ENCODE data around the gene MARS1. TPM values are rescaled to one million over a fixed set of nuclear protein-coding genes. Genes with fewer than 3 reads are reported as not detected.
"Not testable (repeated sequence)": the region's sequence is repeated elsewhere in the genome, so short reads cannot be mapped to it uniquely, and the experiment has no call there.

The MARS1 gene
- total RNA-seq, 2 donors from 2014 or later, result 254 to 263 TPM

DNA sequence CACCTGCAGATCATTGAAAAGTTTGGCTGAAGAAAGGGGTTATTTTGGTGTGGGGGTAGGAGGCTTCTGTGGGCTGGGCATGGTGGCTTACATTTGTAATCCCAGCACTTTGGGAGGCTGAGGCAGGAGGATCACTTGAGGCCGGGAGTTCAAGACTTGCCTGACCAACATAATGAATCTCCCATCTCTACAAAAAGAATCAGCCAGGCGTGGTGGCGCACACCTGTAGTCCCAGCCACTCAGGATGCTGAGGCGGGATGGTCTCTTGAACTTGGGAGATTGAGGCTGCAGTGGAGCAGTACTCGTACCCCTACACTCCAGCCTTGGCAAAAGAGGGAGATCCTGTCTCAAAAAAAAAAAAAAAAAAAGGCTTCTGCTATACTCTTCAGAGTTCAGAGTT lies 25.4 kb downstream of the MARS1 start:
- H3K4me3 Mint-ChIP-seq, result no peak overlapping the region

GRCh38 chr12:57513677-57514076 lies 25.8 kb downstream of the MARS1 start:
- H3K27ac ChIP-seq (ENCODE audit: low read depth, low read length); H3K9me3 ChIP-seq (ENCODE audit: control insufficient read depth, low read length); H3K27ac Mint-ChIP-seq; DNase-seq; H3K4me3 Mint-ChIP-seq; H3K9me3 Mint-ChIP-seq; H3K27me3 ChIP-seq (ENCODE audit: control insufficient read depth, insufficient read depth, low read length, poor library complexity, severe bottlenecking); H3K9ac ChIP-seq (ENCODE audit: extremely low read depth, low read length, poor library complexity, severe bottlenecking); H3K27me3 Mint-ChIP-seq (ENCODE audit: insufficient read depth); H3K4me3 ChIP-seq (ENCODE audit: low read length): not testable (repeated sequence)
- peaks cover 29% of the 10 kb centered on the region for H3K4me1 Mint-ChIP-seq
- peaks cover 87% of the 10 kb centered on the region for H3K36me3 Mint-ChIP-seq (ENCODE audit: low read depth)
- Histone ChIP-seq H3K4me1 (ENCODE audit: control insufficient read depth, insufficient read depth, low read length) (peaks cover 10% of the 10 kb centered on the region), H3K36me3 (ENCODE audit: control insufficient read depth, insufficient read depth, low read length) (peaks cover 95% of the 10 kb centered on the region)
- 97 to 98% methylated on average over 5 to 6 of the region's 6 CpGs for WGBS, 2 experiments (ENCODE audit: insufficient coverage in 1 of 2, insufficient read length in 1 of 2)

More for the DNA sequence above, 25.4 kb downstream of the MARS1 start:
- no peak overlapping the region for H3K9ac ChIP-seq (ENCODE audit: extremely low read depth, low read length, poor library complexity, severe bottlenecking)
- peaks cover 10% of the 10 kb centered on the region for H3K4me1 ChIP-seq (ENCODE audit: control insufficient read depth, insufficient read depth, low read length)
- Mint-ChIP-seq H3K27me3 (ENCODE audit: insufficient read depth) (no peaks in the 10 kb centered on the region), H3K9me3 (peaks cover 12% of the 10 kb centered on the region), H3K27ac (no peak overlapping the region), H3K36me3 (ENCODE audit: low read depth) (peaks cover 88% of the 10 kb centered on the region), H3K4me1 (peaks cover 26% of the 10 kb centered on the region)
- TF ChIP-seq, protein P1, sequence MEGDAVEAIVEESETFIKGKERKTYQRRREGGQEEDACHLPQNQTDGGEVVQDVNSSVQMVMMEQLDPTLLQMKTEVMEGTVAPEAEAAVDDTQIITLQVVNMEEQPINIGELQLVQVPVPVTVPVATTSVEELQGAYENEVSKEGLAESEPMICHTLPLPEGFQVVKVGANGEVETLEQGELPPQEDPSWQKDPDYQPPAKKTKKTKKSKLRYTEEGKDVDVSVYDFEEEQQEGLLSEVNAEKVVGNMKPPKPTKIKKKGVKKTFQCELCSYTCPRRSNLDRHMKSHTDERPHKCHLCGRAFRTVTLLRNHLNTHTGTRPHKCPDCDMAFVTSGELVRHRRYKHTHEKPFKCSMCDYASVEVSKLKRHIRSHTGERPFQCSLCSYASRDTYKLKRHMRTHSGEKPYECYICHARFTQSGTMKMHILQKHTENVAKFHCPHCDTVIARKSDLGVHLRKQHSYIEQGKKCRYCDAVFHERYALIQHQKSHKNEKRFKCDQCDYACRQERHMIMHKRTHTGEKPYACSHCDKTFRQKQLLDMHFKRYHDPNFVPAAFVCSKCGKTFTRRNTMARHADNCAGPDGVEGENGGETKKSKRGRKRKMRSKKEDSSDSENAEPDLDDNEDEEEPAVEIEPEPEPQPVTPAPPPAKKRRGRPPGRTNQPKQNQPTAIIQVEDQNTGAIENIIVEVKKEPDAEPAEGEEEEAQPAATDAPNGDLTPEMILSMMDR (conservative IDR thresholded peaks at IDR 0.05), result no peak
- 96 to 100% methylated on average over 4 to 5 of the region's 5 CpGs for WGBS, 2 experiments (ENCODE audit: insufficient coverage in 1 of 2, insufficient read length in 1 of 2)
- no peak overlapping the region for H3K27ac ChIP-seq (ENCODE audit: low read depth, low read length)
- H3K4me3 ChIP-seq (ENCODE audit: low read length), result no peak overlapping the region
- peaks cover 94% of the 10 kb centered on the region for H3K36me3 ChIP-seq (ENCODE audit: control insufficient read depth, insufficient read depth, low read length)
- H3K9me3 ChIP-seq (ENCODE audit: control insufficient read depth, low read length), result no peaks in the 10 kb centered on the region
- H3K27me3 ChIP-seq (ENCODE audit: control insufficient read depth, insufficient read depth, low read length, poor library complexity, severe bottlenecking), result no peaks in the 10 kb centered on the region
- DNase-seq, result no peak

DNA sequence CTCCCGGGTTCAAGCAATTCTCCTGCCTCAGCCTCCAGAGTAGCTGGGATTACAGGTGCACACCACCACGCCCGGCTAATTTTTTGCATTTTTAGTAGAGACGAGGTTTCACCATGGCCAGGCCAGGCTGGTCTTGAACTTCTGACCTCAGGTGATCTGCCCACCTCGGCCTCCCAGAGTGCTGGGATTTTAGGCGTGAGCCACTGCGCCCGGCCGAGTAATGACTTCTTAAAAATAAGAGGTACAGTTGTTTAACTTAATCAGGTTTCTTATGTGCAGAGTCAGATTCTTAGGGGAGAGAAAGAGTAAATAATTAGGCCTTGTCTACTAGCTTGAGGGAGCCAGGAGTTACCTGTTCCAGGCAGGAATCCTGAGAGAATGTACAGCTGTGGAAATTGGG lies 26.4 kb downstream of the MARS1 start:
- not testable (repeated sequence) for H3K27me3 ChIP-seq (ENCODE audit: control insufficient read depth, insufficient read depth, low read length, poor library complexity, severe bottlenecking); H3K9ac ChIP-seq (ENCODE audit: extremely low read depth, low read length, poor library complexity, severe bottlenecking); H3K4me3 ChIP-seq (ENCODE audit: low read length); H3K9me3 ChIP-seq (ENCODE audit: control insufficient read depth, low read length); H3K27ac ChIP-seq (ENCODE audit: low read depth, low read length); DNase-seq; H3K4me3 Mint-ChIP-seq; H3K27me3 Mint-ChIP-seq (ENCODE audit: insufficient read depth); H3K9me3 Mint-ChIP-seq
- Mint-ChIP-seq H3K27ac (peak overlapping the region; percentile 9), H3K36me3 (ENCODE audit: low read depth) (peaks cover 85% of the 10 kb centered on the region), H3K4me1 (peaks cover 34% of the 10 kb centered on the region)
- peaks cover 10% of the 10 kb centered on the region for H3K4me1 ChIP-seq (ENCODE audit: control insufficient read depth, insufficient read depth, low read length)
- H3K36me3 ChIP-seq (ENCODE audit: control insufficient read depth, insufficient read depth, low read length), result peaks cover 94% of the 10 kb centered on the region
- WGBS, 2 experiments (ENCODE audit: insufficient coverage in 1 of 2, insufficient read length in 1 of 2), result 96 to 97% methylated on average over 4 to 9 of the region's 9 CpGs

DNA sequence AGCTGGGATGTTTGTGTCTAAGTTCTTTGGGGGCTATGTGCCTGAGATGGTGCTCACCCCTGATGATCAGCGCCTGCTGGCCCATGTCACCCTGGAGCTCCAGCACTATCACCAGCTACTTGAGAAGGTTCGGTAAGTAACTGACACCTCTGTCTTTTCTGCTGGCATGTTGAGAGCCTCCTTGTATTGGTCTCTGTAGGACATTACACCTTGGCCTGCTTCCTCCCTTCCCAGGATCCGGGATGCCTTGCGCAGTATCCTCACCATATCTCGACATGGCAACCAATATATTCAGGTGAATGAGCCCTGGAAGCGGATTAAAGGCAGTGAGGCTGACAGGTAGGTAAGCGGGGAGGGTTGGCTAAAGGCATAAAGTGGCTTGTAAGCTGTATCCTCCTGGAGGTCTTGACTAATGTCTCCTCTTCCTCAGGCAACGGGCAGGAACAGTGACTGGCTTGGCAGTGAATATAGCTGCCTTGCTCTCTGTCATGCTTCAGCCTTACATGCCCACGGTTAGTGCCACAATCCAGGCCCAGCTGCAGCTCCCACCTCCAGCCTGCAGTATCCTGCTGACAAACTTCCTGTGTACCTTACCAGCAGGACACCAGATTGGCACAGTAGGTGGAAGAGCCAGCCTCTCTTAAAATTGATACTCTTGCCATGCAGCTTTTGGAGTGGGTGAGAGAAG lies 27.0 kb downstream of the MARS1 start:
- Histone ChIP-seq H3K27ac (ENCODE audit: low read depth, low read length) (no peak overlapping the region), H3K9me3 (ENCODE audit: control insufficient read depth, low read length) (no peaks in the 10 kb centered on the region)
- peak overlapping the region; percentile 58 for H3K27ac Mint-ChIP-seq

More for the DNA sequence above, 27.0 kb downstream of the MARS1 start:
- H3K27me3 ChIP-seq (ENCODE audit: control insufficient read depth, insufficient read depth, low read length, poor library complexity, severe bottlenecking), result no peaks in the 10 kb centered on the region
- TF ChIP-seq, protein P1 (conservative IDR thresholded peaks at IDR 0.05), result no peak
- no peak overlapping the region for H3K4me3 ChIP-seq (ENCODE audit: low read length)
- peaks cover 90% of the 10 kb centered on the region for H3K36me3 ChIP-seq (ENCODE audit: control insufficient read depth, insufficient read depth, low read length)
- WGBS, 2 experiments (ENCODE audit: insufficient coverage in 1 of 2, insufficient read length in 1 of 2), result 89 to 97% methylated on average over 9 of the region's 9 CpGs
- no peak overlapping the region for H3K4me3 Mint-ChIP-seq
- H3K4me1 Mint-ChIP-seq, result peaks cover 37% of the 10 kb centered on the region
- no peak overlapping the region for H3K9ac ChIP-seq (ENCODE audit: extremely low read depth, low read length, poor library complexity, severe bottlenecking)
- H3K9me3 Mint-ChIP-seq, result no peaks in the 10 kb centered on the region
- H3K4me1 ChIP-seq (ENCODE audit: control insufficient read depth, insufficient read depth, low read length), result peaks cover 10% of the 10 kb centered on the region
- peaks cover 81% of the 10 kb centered on the region for H3K36me3 Mint-ChIP-seq (ENCODE audit: low read depth)
- no peaks in the 10 kb centered on the region for H3K27me3 Mint-ChIP-seq (ENCODE audit: insufficient read depth)
- DNase-seq, result peak; percentile 59

Measured in endodermal cell (in vitro differentiated cells).